Karpas-422 (cell line): ENCODE data around the gene PTGDS. TPM values are rescaled to one million over a fixed set of nuclear protein-coding genes. Genes with fewer than 3 reads are reported as not detected.
"Not testable (repeated sequence)": the region's sequence is repeated elsewhere in the genome, so short reads cannot be mapped to it uniquely, and the experiment has no call there.

ENCODE experiments used
- DNase-seq: peaks from one replicate; pipeline ENCODE4 v3.0.0-alpha.2; 2015
- H2AFZ ChIP-seq: fragments of 200-600 bp; sonication (generic); 2 replicates; pipeline ENCODE4 v1.6.1; 2014; ENCODE audit warnings: antibody characterized with exemption, low read length, mixed read lengths
- H3K27ac ChIP-seq: fragments of 200-600 bp; sonication (generic); 2 replicates; pipeline ENCODE4 v1.5.1; 2014; ENCODE audit warnings: mild to moderate bottlenecking, low read length, moderate library complexity
- H3K27me3 ChIP-seq: fragments of 200-600 bp; sonication (generic); 2 replicates; pipeline ENCODE4 v1.6.1; 2014; ENCODE audit warnings: low read length, mixed read lengths
- H3K36me3 ChIP-seq: fragments of 200-600 bp; sonication (generic); 2 replicates; pipeline ENCODE4 v1.6.1; 2014; ENCODE audit warnings: low read length, mixed read lengths; ENCODE audit not compliant: insufficient read depth
- H3K4me1 ChIP-seq: fragments of 200-600 bp; sonication (generic); 2 replicates; pipeline ENCODE4 v1.6.1; 2014; ENCODE audit warnings: mild to moderate bottlenecking, low read length, mixed read lengths
- H3K4me2 ChIP-seq: fragments of 200-600 bp; sonication (generic); 2 replicates; pipeline ENCODE4 v1.6.1; 2014; ENCODE audit warnings: low read length, low read depth, mild to moderate bottlenecking; ENCODE audit not compliant: poor library complexity, severe bottlenecking
- H3K4me3 ChIP-seq: fragments of 200-600 bp; sonication (generic); 2 replicates; pipeline ENCODE4 v1.5.1; 2014; ENCODE audit warnings: mild to moderate bottlenecking, antibody characterized with exemption, low read length, mixed read lengths
- H3K79me2 ChIP-seq: fragments of 200-600 bp; sonication (generic); 2 replicates; pipeline ENCODE4 v1.6.1; 2014; ENCODE audit warnings: mild to moderate bottlenecking, low read length, mixed read lengths
- H3K9ac ChIP-seq: fragments of 200-600 bp; sonication (generic); 2 replicates; pipeline ENCODE4 v1.6.0; 2014; ENCODE audit warnings: low read length
- H3K9me2 ChIP-seq: fragments of 200-600 bp; sonication (generic), shearing (Covaris generic); replicated peaks from 2 replicates; pipeline ENCODE4 v1.6.0; 2014; ENCODE audit warnings: mild to moderate bottlenecking, low read length, moderate library complexity; ENCODE audit not compliant: insufficient read depth
- H3K9me3 ChIP-seq: fragments of 300-700, 200-600 bp; sonication (generic); 2 replicates; pipeline ENCODE4 v1.6.1; 2014; ENCODE audit warnings: low read length, mixed read lengths
- H4K20me1 ChIP-seq: fragments of 200-600 bp; sonication (generic); 2 replicates; pipeline ENCODE4 v1.6.1; 2014; ENCODE audit warnings: mild to moderate bottlenecking, antibody characterized with exemption, low read length, low read depth; ENCODE audit not compliant: insufficient read depth
- total RNA-seq: library from RNA; depleted of rRNA; stranded (reverse); fragments of >200 nt; shearing (Covaris generic); gene quantifications from 2 replicates; pipeline ENCODE4 v1.2.3, GENCODE V29; 2014; ENCODE audit warnings: low replicate concordance

The PTGDS gene
- total RNA-seq, 1 experiment from 2014 or later = not detected

DNA sequence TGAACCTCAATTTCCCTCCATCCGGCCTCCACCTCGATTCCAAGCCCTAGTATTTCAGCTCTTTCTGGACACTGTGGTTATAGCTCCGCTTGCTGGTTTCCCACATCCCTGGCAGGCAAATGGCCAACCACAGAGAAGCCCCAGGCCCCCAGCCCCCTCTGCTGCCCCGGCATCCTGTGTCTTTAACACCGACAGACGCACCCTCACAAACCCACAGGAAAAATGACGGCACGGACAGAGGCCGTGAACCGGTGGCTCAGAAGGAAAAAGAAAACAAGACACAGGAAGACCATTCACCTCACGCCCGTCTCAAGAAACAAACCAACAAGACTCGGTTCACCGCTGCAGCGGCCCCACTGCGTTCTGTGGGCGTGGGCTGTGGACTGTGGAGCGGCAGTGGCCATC is 20.5 kb downstream of the PTGDS start:
- 0 out of 2 replicates have a peak, but pooled peaks cover 5% of the 10 kb centered on the region for H3K79me2 ChIP-seq
- no peak for DNase-seq
- H3K4me2 ChIP-seq = no peak overlapping the region
- no peaks in the 10 kb centered on the region for H3K9me2 ChIP-seq
- peaks cover 24% of the 10 kb centered on the region for H3K4me1 ChIP-seq
- H3K4me3 ChIP-seq = no peak overlapping the region
- no peaks in the 10 kb centered on the region for H3K27me3 ChIP-seq
- H3K36me3 ChIP-seq = no peaks in the 10 kb centered on the region
- H3K27ac ChIP-seq = no peak overlapping the region
- H4K20me1 ChIP-seq = peaks cover 6% of the 10 kb centered on the region; the same call in 1 of the 2 replicates
- H2AFZ ChIP-seq = no peak overlapping the region
- H3K9me3 ChIP-seq = no peaks in the 10 kb centered on the region
- H3K9ac ChIP-seq = no peak overlapping the region

- Histone ChIP-seq H3K27me3 (no peaks in the 10 kb centered on the region), H3K27ac (no peak overlapping the region), H3K36me3 (no peaks in the 10 kb centered on the region), H3K4me2 (peak overlapping the region; percentile 14), H3K4me1 (peaks cover 14% of the 10 kb centered on the region), H2AFZ (peak overlapping the region; percentile 65; the same call in 1 of the 2 replicates), H3K9me3 (no peaks in the 10 kb centered on the region), H3K9ac (peak overlapping the region; percentile 42), H3K79me2 (no peaks in the 10 kb centered on the region), H4K20me1 (no peaks in the 10 kb centered on the region), H3K4me3 (no peak overlapping the region), H3K9me2 (no peaks in the 10 kb centered on the region)
- no peak for DNase-seq
Observed at GRCh38 chr9:137000177-137000930, 23.1 kb downstream of the PTGDS start.

DNA sequence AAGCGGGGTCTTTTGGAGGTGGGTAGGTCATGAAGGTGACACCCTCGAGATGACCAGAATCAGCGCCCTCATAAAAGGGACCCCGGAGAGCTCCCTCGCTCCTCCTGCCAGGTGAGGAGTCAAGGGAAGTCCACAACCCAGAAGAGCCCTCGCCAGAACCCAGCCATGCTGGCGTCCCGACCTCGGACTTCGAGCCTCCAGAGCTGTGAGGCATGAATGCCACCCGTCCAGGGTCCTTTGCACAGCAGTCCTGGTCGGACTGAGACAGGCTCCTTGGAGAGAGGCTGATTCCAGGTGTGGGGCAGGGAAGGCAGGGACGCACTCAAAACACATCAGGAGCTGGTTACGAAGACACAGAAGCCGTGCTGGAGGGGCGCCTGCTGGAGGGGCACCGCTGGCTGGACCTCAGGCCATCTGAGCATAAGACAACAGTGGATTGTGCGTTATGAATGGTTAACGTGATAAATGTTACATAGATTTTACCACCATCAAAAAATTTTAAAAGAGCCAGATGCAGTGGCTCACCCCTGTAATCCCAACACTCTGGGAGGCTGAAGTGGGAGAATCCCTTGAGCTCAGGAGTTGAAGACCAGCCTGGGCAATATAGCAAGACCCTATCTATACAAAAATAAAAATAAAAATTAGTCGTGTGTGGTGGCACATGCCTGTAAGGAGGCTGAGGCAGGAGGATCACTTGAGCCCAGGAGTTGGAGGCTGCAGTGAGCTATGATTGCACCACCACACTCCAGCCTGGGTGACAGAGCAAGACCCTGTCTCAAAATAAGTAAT is 24.7 kb downstream of the PTGDS start:
- Histone ChIP-seq H3K4me1 (peaks cover 9% of the 10 kb centered on the region), H3K9me3 (no peaks in the 10 kb centered on the region), H3K4me3 (no peak overlapping the region), H3K9me2 (no peaks in the 10 kb centered on the region), H3K9ac (no peak overlapping the region), H2AFZ (no peak overlapping the region), H3K27ac (no peak overlapping the region), H3K27me3 (no peaks in the 10 kb centered on the region), H4K20me1 (no peaks in the 10 kb centered on the region), H3K79me2 (no peaks in the 10 kb centered on the region), H3K4me2 (no peak overlapping the region), H3K36me3 (no peaks in the 10 kb centered on the region)
- DNase-seq = no peak

DNA sequence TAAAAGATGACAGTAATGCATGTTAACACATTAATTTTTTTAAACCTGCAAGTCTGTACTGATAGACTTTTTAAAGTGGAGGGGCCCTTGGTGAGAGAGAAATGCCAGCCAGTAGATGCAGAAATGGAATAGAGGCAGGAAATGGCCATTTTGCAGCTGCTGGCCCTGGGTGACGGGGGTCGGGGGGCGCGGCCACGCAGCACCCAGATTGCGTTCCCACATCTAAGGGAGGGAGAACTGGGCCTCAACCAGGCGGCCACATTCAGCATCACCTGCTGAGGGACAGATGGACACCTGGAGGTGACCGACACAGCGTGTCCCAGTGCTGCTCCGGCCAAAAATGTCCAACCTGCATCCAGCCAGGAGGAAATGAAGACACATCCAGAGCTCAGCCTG is 25.3 kb downstream of the PTGDS start:
- Histone ChIP-seq H4K20me1 (no peaks in the 10 kb centered on the region), H3K9me2 (no peaks in the 10 kb centered on the region), H3K27ac (no peak overlapping the region), H3K79me2 (no peaks in the 10 kb centered on the region), H3K9me3 (no peaks in the 10 kb centered on the region), H3K27me3 (no peaks in the 10 kb centered on the region), H3K4me1 (peaks cover 9% of the 10 kb centered on the region), H3K9ac (no peak overlapping the region), H3K4me3 (no peak overlapping the region), H3K4me2 (no peak overlapping the region), H3K36me3 (no peaks in the 10 kb centered on the region), H2AFZ (no peak overlapping the region)
- no peak for DNase-seq

DNA sequence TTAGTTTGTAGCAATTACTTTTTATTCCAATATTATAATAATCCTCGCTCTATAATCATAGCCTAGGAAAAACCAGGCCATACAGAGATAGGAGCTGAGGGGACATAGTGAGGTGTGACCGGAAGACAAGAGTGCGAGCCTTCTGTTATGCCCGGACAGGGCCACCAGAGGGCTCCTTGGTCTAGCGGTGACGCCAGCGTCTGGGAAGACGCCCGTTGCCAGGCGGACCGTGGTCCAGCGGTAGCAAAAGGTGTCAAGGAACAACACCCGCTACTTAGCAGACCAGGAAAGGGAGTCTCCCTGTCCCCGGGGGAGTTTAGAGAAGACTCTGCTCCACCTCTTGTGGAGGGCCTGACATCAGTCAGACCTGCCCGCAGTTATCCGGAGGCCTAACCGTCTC is 27.0 kb downstream of the PTGDS start:
- H3K4me3 ChIP-seq, H3K79me2 ChIP-seq, H4K20me1 ChIP-seq, H3K9me2 ChIP-seq, H3K9ac ChIP-seq, DNase-seq, H3K36me3 ChIP-seq, H3K27ac ChIP-seq, H3K4me2 ChIP-seq, H3K27me3 ChIP-seq, H3K4me1 ChIP-seq, H3K9me3 ChIP-seq, H2AFZ ChIP-seq: not testable (repeated sequence)

DNA sequence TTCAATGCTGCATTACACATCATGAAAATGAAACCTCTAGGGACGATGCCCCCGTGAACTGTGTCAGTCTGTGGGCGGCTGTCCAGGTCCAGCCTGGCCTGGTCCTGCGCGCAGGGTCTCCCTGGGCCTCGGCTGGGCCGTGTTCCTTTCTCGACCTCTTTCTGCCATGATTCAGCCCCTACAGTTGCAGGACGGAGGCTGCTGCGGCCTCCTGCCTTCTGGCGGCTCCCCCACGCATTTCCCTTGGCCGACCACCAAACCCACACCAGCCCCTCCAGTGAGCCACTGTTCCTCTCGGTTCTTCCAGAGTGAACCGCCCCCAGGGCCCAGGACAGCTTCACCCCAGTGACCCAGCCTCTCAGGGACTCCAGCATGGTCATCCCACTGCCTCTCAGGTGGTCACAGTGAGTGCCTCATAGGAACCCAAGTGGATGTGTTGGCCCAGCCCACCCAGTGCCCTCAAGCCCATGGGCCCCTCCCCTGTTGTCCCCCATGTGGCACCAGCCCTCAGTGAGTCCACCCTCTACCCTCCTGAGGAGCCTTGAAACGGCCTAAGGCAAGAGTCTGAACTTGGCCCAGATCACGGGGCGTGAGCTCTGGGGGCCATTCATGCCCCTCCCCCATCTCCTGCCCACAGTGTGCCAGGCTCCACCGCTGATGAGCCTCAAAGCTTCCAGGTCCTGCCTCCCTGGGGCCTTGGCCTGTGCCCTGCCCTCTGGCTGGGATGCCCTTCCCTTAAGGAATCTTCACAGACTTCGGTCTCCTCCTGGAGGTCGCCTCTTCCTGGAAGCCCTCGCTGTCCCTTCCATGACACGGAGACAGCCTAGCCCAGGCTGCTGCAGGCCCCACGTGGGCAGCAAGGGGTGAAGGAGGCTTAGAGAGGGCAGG is 29.1 kb downstream of the PTGDS start:
- no peak for DNase-seq
- Histone ChIP-seq H4K20me1 (no peaks in the 10 kb centered on the region), H3K4me2 (no peak overlapping the region), H3K9me2 (no peaks in the 10 kb centered on the region), H3K27me3 (no peaks in the 10 kb centered on the region), H3K27ac (no peak overlapping the region), H3K9ac (no peak overlapping the region), H3K4me3 (no peak overlapping the region), H3K36me3 (no peaks in the 10 kb centered on the region), H3K4me1 (no peaks in the 10 kb centered on the region), H3K9me3 (no peaks in the 10 kb centered on the region), H3K79me2 (no peaks in the 10 kb centered on the region), H2AFZ (no peak overlapping the region)

- no peak for DNase-seq
- Histone ChIP-seq H3K9me2 (no peaks in the 10 kb centered on the region), H3K4me2 (no peak overlapping the region), H2AFZ (no peak overlapping the region), H4K20me1 (no peaks in the 10 kb centered on the region), H3K27ac (no peak overlapping the region), H3K79me2 (no peaks in the 10 kb centered on the region), H3K9ac (no peak overlapping the region), H3K4me3 (no peak overlapping the region), H3K4me1 (no peaks in the 10 kb centered on the region), H3K27me3 (no peaks in the 10 kb centered on the region), H3K9me3 (no peaks in the 10 kb centered on the region), H3K36me3 (no peaks in the 10 kb centered on the region)
Observed at GRCh38 chr9:137007108-137007815, 30.0 kb downstream of the PTGDS start.
